GM21825 (cell line): ENCODE results near the gene CKS2.

Experiments
- ATAC-seq: cut with Tn5 transposase; IDR thresholded peaks from one replicate; pipeline ENCODE4 v1.9.1; 2021; ENCODE audit warnings: mild to moderate bottlenecking, moderate library complexity; ENCODE audit not compliant: unreplicated experiment

The CKS2 gene

DNA sequence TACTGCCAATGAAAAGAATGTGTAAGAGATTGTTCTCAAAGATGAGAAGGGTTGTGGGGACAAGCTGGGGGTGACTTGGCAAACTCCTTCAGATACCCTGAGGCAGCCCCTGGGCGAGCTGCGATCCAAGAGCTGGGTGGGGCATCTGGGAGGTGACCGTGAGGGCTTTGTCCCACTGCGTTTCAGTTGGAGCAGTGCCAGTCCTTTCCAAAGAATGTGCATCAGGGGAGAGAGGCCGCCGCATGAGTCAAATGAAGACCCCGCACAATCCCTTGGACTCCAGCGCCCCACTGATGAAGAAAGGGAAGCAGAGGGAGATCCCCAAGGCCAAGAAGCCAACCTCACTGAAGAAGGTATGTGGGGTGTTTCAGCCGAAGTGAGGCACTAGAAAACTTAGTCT is 35.7 kb downstream of the CKS2 start:
- no peak for ATAC-seq

DNA sequence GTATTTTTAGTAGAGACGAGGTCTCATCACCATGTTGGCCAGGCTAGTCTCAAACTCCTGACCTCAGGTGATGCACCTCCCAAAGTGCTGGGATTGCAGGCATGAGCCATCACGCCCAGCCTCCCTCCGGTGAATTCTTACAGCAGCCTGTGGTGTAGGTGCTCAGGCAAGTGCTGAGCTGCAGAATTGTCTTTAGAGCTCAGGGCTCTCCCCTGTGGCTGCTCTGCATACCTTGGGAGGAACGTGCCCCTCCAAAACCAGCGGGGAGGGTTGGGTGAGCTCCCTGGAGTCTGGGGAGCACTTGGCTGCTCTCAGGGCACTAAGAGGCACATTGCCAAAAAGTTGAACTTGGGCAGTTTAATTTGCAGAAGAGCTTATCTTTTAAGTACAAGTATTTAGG is 36.7 kb downstream of the CKS2 start:
- no peak for ATAC-seq

DNA sequence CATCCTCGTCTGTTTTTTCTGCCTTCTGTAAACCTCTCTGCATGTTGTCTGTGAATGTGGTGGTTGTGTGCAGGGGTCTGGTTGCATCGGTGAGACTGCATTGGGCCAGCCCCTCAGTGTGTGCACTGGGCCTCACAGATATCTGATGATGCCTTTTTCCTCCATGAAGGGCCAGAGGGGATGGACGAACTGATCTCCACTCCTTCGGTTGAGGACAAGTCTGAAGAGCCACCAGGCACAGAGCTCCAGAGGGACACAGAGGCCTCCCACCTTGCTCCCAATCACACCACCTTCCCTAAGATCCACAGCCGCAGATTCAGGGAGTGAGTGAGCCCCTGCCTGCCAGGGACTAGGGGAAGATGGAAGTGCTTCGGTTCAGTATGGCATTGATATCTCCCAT is 38.6 kb downstream of the CKS2 start:
- ATAC-seq: no peak

DNA sequence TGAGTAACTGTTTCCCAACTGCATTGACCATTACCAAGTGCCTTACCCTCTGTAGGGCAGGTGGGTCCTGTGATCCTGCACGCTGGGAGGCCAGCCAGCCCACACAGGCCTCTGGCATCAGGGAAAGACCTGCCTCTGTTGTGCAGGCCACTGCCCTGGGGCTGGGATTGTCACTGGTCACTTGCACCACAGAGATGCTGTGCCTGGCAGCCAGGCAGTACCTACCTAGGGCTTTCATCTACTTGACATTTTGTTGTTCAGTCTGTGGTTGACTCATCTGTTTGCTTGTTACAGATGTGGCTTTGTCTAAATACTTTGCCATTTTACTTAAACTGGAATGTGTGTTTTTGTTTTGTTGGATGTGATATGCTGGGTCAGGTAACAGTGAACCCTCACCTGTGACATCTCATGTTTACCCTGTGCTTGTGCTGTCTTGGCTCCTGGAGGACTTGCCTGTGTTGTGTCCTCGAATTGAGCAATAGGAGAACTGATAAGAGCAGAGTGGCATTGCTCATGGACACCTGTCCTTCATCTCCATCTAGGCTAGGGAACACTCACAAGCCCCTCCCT is 40.1 kb downstream of the CKS2 start:
- no peak for ATAC-seq

DNA sequence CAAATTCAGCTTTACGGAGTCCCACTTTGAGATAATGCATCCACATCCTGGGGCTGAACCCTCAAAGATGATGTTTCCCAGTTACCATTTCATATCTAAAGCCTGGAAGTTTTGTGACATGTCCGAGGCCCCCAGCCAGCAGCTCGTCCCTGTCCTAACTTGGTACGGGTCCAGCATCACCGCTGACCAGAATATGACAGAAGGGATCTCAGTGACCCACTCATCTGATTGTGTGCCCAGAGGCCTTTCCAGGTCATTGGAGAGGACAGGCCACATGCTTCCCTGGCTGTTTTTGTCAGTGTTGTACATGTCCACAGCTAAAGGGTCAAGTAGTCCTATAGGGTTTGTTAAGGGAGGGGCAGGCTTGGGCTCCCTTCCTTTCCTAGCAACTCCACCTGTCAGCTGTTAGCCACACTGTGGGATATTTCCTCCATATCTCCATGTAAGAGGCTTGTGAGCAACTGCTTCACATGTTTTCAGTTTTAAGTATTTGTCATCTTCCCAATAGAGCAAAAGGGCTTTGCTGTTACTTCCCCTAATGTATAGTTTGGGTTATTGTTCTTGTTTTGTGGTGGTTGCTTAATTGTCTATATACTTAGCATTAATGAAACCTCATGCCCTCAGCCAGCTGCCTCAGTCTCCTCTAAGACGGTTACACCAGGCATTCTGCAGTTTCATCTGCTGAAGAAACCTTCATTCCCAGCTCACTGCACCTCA is 40.7 kb downstream of the CKS2 start:
- ATAC-seq: no peak

DNA sequence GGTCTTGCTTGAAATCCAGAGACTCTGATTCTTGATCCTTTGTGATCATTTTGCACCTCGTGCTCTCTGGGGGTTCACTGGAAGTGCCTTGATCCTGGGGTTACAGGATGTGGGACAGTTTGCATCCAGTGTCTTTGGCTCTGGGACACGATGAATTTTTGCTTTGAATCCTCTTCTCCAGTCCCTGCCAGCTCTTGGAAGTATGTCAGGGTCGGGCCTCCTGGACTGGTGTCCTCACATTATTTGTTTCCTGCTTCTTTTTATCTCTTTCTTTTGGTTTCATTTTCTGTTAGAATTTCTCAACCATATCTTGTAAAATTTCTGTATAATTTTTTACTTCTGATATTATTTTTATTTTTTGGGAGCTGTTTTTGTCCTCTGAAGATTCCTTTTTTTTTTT is 41.5 kb downstream of the CKS2 start:
- ATAC-seq: no peak

DNA sequence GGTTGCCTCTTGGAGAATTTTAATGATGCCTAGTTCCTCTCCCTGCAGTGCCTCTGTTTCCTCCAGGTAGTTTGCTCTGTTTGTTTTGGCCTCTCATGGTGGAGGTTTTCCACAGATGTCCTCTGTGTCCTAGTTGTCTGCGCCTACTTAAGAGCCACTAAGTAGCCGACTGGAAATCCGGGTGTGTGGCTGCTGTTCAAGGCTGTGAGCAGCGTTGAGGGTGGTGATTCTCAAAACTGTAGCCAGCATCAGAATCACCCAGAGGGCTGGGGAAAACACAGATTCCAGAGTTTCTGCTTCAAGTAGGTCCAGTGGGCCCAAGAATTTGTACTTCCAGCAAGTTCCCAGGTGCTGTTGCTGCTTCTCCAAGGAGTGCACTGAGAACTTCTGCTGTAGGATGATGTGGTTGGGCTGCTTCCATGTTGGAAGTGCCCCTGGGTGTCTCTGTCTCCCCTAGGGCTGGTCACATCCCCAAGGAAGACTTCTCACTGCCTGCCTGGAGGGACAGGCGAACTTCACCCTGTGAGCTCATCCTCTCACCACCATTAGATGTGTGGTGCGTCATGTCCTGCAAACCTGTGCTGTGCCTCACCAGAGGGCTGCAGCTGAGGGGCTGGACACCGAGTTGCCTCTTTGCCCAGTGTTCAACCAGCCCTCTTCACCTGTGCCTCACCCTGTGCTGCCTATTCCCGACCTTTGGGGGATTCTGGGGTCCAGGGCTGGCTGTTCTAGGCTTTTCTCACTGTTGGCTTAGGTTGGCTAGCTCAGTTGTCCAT is 42.1 kb downstream of the CKS2 start:
- ATAC-seq: no peak

DNA sequence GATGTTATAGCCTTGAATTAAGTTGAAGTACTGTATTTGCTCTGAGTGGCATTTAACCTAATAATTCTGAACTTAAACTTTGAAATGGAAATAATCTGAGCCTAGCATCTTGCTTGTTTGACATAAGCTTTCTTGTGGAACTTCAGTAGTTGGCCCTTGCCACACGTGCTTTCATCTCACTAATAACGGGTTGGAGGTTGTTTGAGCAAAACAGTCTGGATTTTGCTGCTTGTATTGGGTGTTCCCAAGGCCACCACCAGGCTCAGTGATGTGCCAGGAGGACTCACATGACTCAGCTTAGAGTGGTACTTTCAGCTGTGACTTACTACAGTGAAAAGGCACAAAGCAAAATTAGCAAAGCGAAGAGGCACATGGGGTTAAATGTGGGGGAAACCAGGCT is 43.0 kb downstream of the CKS2 start:
- ATAC-seq: no peak

DNA sequence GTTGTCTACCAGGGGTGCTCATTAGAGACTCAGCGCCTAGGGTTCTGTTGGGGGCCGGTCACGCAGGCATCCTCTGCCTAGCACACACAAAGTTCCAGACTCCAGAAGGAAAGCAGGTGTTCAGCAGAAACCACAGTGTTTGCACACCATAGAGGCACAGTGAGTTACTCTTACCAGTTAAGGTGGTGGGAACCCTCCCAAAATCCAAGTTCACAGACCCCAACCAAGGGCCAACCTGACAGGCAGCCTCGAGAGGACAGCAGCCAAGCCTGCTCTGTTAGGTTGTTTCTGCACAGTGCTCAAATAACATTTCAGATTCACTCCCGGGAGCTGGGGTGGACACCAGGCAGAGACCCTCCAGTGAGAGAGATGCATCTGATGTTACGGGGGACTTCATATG is 43.5 kb downstream of the CKS2 start:
- no peak for ATAC-seq

DNA sequence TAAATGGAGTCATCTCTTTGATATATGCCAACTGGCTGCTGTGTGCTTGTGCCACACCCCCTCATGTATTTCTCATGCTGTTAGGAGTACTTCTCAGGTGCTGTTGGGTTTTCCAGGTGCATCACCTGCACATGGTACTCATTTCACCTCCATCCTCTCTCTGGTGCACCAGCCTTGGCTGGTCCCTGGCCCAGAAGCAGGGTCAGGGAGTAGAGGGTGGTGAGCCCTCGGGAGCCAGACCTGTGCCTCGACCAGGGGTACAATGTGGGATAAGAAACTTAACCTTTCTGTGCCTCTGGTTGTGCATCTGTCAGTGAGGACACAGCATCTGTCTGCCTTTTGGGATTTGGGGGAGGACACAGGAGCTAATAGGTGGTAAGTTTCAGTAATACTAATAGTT is 45.8 kb downstream of the CKS2 start:
- no peak for ATAC-seq

DNA sequence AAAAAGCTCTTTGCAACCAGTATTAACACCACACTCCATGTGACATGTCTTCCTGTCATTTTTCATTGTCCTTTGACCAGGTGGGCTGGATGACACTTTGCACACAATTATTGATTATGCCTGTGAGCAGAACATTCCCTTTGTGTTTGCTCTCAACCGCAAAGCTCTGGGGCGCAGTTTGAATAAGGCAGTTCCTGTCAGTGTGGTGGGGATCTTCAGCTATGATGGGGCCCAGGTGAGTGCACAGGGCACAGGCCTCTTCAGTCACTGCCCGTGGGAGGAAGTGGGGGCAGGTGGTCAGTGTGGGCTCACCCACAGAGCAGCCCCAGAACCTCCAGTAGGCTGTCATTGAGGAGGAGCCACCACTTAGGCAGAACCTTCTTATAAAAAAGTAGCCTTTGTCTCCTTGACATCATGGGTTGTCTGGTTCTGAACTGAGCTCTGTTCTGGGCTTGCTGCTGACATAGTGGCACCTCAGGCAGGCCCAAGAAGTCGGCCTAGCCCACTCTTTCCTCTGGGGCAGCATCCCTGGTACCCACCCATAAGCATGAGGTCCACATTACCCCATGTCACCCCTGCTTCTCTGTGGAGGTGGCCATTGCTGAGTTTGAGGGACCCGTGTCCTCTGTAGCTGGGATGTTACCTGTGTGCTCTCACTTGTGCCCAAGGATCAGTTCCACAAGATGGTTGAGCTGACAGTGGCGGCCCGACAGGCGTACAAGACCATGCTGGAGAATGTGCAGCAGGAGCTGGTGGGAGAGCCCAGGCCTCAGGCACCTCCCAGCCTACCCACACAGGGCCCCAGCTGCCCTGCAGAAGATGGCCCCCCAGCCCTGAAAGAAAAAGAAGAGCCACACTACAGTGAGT is 46.6 kb downstream of the CKS2 start:
- no peak for ATAC-seq

DNA sequence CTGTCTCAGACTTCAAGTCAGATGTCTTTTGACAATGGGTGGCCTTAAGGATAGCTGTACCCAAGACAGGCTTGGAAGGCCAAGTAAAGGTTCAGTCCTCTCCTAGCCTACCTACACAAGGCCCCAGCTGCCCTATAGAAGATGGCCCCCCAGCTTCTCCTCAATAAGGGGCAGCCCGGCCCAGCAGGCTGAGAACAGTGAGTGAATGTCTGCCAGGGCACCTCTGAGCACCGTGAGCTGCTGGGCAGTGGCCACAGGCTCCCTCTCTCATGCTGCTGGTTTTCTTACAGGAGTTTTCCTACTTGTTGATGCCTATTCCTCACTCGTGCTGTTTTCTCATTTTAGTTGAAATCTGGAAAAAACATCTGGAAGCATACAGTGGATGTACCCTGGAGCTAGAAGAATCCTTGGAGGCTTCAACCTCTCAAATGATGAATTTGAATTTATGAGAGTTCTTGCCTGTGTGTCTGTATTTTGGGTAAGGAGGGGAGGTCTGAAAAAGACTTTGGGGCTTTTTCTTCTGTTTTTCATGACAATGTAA is 47.5 kb downstream of the CKS2 start:
- ATAC-seq: no peak

DNA sequence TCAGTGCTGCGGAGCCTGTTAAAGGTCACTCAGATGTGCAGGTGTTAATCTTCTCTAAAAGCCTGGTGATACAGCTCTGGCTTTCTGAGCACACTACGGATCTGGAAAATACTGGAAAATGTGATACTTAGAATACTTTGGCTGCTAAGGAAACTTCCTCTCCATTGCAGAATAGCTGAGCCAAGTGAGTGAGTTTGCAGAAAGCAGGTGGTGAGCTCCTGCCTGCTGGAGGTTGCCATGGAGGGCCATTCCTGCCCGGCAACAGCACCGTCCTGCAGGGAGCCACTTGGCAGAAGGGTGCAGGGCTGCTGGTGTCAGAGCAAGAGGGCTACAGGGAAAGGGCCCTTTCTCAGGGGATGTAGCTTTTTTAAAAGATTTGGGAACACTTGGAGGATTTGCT is 48.0 kb downstream of the CKS2 start:
- no peak for ATAC-seq

DNA sequence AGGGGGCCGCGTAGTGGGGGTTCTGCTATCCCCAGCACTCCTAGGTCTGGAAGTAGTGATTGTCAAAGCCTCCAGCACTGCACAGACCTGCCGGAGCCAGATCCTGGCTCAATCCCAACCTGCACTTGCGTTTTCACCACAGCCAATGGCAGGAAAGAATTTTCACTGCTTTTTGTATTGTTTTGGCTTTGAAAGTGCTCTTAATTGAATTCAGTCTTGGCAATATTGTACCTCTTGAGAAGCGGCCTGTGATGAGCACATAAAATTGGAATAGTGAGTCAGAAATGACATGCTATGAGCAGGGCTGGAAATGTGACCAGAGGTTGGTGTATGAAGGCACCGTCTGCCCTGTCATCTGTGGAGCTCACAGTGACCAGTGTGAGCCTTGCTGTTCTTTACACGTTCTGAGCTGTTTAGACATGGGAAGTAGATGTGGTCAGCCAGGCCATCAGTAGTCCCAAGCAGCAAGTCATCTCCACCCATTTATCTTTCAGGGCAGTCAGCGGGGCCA is 48.8 kb downstream of the CKS2 start:
- no peak for ATAC-seq

DNA sequence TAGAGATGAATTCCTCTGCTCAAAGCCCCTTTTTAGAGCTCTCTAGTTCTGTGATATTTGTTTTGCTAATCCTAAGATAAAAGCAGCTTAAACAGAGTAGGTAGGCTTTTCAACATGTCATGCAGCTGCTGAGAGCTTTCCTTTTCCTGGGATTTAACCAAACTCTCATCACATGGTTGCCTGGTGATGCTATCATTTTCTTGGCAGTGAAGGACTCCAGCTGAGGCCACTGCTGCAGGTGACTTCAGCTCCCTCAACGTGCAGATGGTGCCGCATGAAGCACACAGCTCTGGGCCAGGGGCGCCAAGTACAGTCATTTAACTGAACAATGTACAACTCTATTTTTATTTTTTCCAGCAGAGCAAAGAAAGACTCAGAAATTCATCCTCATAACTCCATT is 49.5 kb downstream of the CKS2 start:
- no peak for ATAC-seq

DNA sequence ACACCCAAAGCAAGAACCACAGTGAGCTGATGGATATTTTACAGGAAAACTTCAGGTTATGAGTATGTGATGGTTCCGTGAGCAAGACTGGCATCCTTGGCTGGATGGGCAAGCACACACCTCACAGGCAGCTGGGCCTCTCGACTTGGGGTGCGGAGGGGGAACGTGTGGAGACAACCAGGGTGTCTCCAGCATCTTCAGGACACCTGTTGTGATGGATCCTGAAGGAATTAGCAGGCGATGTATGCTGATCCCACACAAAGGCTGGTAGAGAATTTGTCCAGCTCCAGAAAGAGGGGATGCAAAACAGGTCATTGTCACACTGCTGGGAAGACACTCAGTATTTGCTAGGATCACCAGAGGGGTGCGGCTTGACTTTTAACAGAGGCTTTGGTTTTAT is 50.0 kb downstream of the CKS2 start:
- no peak for ATAC-seq

DNA sequence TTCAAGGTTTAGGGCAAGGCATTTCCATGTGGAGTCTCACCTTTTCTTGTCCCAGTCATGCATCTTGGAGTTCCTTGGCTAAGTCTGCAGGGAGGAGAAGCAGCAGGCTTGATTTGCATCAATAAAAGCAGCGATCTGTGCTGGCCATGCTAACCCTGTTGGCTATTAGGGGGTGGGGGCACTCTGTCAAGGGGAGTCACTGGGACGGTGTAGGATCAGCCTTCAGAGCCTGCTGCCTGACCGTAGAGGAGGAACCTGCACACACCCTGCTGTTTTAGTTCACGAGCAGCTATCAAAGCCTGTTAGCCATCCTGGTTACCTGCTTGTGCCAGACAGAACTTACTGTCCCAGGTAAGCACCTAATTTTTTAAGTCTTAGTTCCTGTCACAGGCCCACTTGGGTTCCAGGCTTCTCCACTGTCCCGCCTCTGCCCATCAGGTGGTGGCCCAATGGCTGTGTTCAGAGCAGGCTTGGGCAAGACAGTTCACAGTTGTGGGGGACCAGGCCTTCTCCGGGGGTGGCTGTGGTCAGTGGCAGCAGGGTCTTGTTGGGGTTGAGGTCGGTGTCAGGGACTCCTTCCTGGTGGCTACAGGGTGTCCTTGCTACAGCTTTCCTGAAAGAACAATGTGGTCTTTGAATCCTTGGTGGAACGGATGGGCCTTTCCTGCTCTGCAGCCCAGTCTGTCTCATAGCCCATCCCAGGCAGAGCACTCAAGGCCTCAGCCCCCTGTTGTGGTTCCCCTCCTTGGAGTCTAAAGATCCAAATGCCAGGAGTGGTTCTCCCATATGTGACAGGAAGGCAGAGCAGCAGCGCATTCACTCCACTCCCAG is 51.0 kb downstream of the CKS2 start:
- ATAC-seq: no peak

DNA sequence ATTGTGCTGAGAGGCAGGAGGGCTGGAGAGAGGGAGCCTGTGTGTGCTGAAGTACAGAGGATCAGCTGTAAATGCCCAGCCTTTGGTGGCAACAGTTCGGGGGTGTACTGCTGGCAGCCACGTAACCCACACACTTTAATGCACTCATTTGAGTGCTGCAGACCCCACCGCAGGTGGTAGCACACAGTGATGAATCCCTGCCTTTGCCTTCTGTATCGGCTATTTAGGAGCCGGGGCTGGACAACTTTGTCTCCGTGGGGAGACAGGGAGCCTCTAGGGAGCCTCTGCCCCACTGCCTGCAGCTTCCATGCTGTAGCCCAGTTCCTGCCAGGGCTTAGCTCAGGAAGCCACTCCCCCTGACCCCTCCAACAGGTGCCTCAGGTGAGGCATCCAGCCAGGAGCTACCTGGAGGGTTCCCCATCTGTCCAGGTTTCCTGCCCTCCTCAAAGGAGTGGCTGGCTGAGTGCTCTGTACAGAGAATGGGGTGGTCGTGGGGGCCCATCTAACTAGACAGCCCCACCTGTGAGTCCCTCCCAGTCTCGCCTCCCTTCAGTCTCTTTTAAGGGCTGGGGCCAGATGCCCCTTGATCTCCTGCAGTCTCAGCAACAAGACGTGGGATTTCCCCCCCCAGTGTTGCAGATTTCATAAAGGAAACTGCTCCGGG is 51.8 kb downstream of the CKS2 start:
- no peak for ATAC-seq

DNA sequence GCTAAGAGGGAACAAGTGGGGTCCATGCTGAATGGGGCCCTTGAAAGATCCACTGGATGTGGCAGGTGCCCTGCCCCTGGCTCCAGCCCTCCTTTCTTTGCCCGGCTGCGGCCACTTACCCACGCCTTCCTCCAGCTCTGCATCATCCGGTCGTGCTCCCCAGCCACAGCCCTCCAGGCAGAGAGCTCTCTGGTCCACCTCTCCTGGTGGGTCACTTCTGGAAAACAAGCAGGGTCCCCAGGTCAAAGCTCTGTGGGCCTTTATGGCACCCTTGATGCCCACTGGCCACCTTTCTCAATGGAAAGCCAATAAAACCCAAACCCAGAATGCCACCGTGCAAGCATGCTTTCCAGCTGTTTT is 52.3 kb downstream of the CKS2 start:
- ATAC-seq: no peak
